HG03064 (cell line): ENCODE results near the gene PRKCZ.

Experiments
- ATAC-seq: cut with Tn5 transposase; IDR thresholded peaks from one replicate; pipeline ENCODE4 v1.9.1; 2021; ENCODE audit warnings: low read depth; ENCODE audit not compliant: unreplicated experiment

Gene PRKCZ

DNA sequence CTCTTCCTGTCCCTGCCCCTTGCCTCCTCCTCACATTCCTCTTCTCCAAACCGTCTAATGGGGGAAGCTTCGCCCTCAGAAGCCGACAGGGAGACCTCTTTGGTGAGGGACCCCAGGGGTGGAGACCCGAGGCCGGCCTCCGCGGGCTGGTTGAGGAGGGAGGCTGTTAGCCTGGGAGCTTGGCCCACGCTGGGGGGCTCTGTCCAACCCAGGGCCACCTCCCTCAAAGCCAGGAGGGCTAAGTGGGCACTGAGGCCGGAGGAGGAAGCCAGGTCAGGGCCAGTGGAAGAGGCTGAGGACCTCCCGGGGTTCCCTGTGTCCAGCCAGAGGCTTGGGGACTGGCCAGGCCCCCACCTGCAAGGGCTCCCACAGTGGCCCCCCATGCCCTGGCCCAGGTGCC, 25.8 kb upstream of the PRKCZ start:
- ATAC-seq, result no peak

DNA sequence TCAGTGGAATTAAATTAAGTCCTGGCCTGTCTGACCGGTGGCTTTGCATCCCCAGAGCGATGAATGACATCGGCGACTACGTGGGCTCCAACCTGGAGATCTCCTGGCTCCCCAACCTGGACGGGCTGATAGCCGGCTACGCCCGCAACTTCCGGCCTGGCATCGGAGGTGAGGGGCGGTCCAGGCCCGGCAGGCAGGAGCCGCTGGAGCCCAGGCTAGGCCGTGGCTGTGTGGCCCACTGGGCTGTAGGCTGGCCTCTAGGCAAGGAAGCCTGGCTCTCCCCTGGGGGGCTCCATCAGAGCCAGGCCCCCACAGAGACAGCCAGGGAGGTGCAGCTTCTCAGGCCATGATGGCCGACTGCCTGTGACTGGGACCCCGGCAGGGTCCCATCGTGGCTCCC, 25.3 kb upstream of the PRKCZ start:
- ATAC-seq, result no peak

DNA sequence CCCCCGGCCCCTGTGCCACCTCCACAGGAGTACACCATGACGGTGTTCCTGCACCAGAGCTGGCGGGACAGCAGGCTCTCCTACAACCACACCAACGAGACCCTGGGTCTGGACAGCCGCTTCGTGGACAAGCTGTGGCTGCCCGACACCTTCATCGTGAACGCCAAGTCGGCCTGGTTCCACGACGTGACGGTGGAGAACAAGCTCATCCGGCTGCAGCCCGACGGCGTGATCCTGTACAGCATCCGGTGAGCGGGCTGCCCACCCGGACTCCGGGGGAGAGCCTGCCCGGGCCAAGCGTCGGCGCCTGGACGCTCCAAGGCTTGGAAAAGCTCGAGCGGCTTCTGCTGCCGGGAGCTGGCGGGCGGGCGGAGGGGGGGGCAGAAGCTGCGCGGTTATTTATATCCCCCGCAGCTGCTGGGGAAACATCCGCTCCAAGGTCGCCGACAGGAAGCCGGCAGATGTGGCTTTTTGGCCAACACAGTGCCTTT, 24.7 kb upstream of the PRKCZ start:
- no peak for ATAC-seq

DNA sequence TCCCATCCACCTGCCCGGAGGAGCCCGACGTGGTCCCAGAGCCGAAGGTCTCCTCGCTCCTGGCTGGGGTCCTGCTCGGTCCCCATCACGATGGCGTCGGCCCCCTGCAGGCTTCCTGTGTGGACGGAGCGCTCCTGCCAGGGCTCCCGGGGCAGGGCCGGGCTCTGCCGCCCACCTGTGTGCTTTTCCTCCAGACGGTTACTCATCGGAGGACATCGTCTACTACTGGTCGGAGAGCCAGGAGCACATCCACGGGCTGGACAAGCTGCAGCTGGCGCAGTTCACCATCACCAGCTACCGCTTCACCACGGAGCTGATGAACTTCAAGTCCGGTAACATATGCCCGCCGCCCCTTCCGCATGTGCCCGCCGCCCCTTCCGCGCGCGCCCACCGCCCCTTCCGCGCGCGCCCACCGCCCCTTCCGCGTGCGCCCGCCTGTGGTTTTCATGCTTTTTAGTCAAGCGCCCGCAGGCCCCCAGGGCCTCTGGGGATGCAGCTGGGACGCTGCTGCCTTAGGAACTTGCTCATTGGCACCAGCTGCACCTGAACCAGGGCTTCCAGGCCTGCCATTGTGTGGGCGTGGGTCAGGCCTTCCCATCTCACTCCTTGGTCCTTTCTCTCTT, 22.1 kb upstream of the PRKCZ start:
- no peak for ATAC-seq

DNA sequence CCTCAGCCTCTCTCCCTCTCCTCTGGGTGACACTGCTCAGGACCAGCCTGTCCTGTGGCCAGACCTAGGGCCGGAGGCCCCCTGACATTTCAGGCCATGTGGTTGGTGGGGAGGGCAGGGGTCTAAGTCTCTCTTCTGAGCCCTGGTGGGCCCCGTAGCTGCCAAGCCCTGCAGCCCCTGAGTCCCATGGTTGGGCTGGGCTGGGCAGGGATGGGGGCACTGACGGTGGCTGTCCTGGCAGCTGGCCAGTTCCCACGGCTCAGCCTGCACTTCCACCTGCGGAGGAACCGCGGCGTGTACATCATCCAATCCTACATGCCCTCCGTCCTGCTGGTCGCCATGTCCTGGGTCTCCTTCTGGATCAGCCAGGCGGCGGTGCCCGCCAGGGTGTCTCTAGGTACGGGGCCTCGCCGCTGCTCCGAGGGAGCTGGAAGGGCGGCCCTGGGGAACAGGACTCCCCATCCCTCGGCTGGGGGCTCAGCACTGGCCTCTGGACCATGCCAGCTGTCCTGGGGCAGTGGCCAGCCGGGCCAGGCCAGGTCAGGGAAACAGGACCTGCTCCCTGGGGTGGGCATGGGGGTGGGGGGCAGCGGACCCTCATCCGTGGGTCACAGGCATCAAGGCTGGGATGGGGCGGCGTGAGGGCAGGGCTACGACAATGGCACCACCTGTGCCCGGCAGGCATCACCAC, 21.2 kb upstream of the PRKCZ start:
- ATAC-seq, result no peak

GRCh38 chr1:2029561-2029960, 20.6 kb upstream of the PRKCZ start:
- no peak for ATAC-seq

DNA sequence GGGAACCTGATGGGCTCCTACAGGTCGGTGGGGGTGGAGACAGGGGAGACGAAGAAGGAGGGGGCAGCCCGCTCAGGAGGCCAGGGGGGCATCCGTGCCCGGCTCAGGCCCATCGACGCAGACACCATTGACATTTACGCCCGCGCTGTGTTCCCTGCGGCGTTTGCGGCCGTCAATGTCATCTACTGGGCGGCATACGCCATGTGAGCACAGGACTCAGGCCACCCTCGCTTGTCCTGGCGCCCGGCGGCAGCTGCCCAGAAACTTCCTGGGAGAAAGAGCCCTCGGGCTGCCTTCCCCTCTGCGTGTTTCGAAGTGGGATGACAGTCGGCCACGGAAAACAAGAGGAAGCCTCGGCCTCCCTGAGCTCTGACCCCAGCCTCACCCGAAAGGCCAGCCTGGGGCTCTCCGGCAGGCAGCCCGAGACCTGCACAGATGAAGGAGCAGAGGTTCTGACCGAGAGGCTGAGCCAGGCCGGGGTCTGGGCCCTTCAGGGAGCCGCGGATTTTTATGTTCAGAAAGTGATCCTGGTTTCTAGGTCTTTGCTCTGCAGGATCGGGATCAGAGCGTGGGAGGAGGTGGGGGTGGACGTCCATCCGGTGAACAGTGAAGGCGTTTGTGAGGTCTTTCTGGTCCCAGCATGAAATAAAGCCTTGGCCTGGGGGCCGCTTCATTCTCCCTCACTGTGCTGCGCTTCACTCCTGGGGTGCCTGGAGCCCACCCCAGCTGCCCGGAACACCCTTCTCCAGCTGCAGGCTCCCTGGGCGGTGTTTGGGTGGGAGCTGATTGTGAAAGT, 19.9 kb upstream of the PRKCZ start:
- ATAC-seq, result no peak

DNA sequence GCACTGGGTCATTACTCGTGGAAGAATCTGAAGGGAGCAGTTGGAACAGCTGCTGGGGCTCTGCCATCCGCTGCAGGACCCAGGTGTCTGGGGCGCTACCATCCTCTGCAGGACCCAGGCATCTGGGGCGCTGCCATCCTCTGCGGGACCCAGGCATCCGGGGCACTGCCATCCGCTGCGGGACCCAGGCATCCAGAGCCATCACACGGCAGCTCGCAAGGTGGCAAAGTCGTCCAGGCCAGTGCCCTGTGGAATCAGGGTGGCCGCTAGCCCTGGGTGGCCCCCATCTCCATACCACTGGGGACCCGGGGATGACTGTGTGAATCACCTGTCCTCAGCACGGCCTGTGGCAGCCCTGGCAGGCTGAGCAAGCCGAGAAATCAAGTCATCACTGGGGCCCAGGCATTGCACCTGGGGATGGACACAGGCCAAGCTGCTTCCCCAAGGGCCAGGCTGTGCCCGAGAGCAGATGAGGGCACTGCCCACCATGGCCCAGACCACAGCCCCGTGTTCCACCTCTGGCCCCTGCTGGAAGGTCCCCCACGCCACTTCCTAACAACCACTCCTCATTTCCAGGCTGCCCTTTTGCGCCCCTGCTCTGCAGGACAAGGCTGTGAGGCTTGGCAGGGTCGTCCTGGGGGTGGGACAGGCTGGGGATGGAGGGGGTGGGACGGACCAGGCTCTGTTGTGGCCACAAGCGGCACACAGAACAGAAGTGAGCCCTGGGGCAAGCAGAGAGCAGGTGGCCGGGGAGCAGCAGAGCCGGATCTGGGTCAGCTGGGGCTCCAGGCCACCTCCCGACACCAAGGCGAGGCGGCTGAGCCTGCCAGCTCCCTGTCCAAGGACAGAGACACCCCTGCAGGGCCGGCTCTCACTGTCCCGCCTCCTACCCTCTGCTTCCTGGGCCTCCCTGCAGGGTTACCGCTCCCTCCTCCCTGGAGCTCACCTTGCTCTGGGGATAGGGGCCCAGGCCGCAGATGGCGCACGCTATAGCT, 18.4 kb upstream of the PRKCZ start:
- ATAC-seq, result no peak

- no peak for ATAC-seq
These were observed 17.5 kb upstream of the PRKCZ start for GRCh38 chr1:2032737-2033136.

DNA sequence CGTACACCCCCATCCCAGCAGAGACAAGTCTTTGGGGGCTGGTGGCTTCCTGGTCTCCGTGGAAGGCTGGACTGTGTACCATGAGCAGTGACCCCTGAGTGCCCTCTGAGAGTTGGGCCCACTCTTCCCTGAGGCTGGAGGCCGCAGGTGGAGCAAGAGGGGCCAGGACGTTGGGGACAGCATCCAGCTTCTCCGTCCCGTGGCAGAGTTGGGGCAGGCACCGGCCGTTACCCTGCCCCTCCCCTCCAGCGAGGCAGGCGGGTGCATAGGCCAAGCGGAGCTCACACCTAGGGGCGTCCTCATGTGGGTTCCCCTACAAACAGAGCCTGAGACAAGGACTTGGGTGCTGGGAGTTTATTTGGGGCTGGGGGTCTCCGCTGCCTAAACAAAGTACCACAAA, 17.0 kb upstream of the PRKCZ start:
- no peak for ATAC-seq

- no peak for ATAC-seq
These were observed 13.9 kb upstream of the PRKCZ start for GRCh38 chr1:2036287-2036686.

- no peak for ATAC-seq
These were observed 12.8 kb upstream of the PRKCZ start for GRCh38 chr1:2037314-2037979.

DNA sequence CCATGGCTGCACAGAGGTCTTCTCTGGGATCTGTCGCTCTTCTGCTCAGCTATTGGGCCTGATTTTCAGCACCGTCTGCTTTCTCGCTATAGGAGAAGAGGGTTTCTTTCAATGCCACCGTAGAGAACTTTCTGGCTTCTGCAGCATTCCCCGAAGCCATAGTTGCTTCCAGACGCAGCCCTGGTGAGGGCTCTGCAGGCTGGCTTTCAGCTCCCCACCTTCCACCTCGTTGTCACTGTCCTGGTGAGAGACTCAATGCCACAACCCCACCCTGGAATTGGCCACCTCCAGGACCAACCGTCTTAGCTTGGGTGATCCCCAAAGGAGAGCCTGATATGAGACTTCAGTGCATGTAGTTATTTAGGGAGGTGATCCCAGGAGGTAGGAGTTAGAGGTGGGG, 12.0 kb upstream of the PRKCZ start:
- ATAC-seq, result no peak

DNA sequence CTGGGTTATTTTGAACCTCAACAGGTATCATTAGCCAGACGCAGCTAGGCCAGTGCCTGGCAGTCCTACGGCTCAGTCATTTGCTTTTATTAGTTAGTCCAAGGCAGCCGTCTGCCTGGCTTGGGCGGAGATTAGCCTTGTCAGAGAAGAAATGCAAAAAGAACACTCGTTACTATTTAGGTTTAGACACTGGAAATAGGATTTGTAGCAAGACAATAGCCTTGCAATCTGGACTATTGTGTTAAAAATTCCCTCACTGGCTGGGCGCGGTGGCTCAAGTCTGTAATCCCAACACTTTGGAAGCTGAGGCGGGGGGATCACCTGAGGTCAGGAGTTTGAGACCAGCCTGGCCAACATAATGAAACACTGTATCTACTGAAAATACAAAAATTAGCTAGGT, 11.0 kb upstream of the PRKCZ start:
- ATAC-seq, result no peak

DNA sequence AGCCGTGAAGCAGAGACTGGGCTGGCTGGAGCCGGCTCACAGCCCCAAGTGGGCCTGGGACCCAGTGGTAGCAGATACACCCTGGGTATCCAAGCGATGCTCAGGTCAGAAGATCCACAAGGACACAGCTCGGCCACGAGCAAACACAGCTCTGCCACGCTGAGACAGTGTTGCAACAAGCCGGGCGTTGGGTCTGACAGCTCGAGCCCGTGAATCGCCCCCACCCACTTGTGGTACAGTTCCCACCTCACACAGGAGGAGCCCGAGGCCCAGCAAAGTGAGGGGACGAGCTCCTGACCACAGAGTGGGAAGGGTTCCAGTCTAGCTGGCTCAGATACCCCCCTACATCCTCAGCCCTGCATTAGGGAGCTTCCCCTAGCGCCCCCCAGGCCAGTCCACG, 8.9 kb upstream of the PRKCZ start:
- no peak for ATAC-seq

GRCh38 chr1:2041887-2042286, 8.3 kb upstream of the PRKCZ start:
- ATAC-seq, result no peak

DNA sequence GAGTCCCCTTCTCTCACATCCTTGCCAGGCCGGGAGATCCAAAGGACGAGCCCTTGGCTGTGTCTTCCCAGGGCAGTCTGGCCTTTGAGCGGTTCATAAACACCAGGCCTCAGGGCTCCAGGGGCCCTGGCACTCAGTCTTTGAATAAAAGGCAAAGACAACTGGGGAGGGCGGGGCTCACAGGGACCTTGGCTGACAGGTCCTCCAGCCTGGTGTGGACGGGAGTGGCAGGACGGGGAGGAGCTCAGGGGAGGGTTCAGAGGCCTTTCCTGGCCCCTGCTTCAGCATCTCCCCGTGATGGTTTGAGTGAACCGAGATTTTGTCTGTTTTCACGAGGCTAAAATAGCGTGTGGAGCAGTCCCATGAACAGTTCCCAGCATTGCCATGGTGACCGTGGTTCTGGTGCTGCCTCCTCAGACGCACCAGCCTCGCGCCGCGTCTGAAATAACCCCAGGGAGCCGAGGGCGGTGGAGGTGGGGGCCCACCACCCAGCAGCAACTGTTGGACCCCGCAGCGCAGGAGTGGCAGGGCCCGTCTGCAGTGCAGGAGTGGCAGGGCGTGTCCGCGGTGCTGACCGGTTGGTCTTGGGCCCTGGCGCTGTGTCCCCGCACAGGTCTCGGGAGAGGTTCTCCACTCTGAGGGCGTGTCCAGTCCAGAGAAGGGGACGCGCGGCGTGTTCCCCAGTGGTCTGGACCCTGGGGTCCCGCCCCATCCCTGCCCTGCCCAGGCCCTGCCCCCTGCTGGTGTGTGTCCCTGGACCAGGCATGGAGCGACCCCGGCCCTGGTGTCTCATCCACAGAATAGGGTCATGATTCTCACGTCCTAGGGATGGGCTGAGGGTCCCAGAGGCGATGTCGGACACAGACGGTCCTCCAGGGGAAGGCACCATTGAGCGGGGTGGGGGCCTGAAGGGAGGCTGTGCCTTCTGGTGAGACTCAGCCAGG, 7.1 kb upstream of the PRKCZ start:
- no peak for ATAC-seq

DNA sequence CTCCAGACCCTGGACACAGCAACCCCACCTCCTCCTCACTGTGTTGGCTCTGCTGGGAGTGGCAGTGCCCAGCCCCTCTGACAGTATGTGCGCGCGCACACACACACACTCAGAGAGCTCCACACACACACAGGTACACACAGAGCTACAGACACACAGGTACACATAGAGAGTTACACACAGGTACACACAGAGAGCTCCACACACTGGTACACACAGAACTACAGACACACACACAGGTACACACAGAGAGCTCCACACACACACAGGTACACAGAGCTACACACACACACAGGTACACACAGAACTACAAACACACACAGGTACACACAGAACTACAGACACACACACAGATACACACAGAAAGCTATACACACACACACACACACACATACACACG, 6.3 kb upstream of the PRKCZ start:
- ATAC-seq, result no peak
